GM12878 (cell line): Measurements from ENCODE around the gene GRXCR1. TPM values are rescaled to one million over a fixed set of nuclear protein-coding genes. Genes with fewer than 3 reads are reported as not detected.
A peak's percentile ranks its signal among the peaks of the same experiment; 100 is the strongest.

Source experiments
- ATAC-seq: fragments of 200-7000 bp; cut with Tn5 transposase; 3 replicates; pipeline ENCODE4 v1.9.1; 2020; ENCODE audit warnings: mild to moderate bottlenecking, moderate library complexity
- BruUV-seq: library from RNA; stranded (reverse); fragments of 400-500 nt; replicated peaks from 2 replicates; lab custom pipeline; 2021; lab: Mats Ljungman, UMichigan
- CTCF ChIA-PET: fragments of 300-600 bp; sonication (Branson Sonifier 250); formaldehyde crosslinking; extraction: SDS; loops from one replicate; lab custom pipeline; 2021; ENCODE audit warnings: inconsistent platforms; lab: Yijun Ruan, JAX
- POLR2A ChIA-PET: fragments of 350-600 bp; formaldehyde crosslinking; extraction: SDS; loops from one replicate; lab custom pipeline; 2021; ENCODE audit warnings: inconsistent platforms; lab: Charles Lee
- RAD21 ChIA-PET: fragments of 300-600 bp; sonication (Branson Sonifier 250); formaldehyde crosslinking; loops from one replicate; lab custom pipeline; 2023; ENCODE audit warnings: antibody characterized with exemption; ENCODE audit not compliant: unreplicated experiment; lab: Charles Lee
- SMC1A ChIA-PET: fragments of 300-600 bp; sonication (Branson Sonifier 250); formaldehyde crosslinking; loops from one replicate; lab custom pipeline; 2023; ENCODE audit not compliant: unreplicated experiment, uncharacterized antibody; lab: Charles Lee
- DNase-seq: peaks from one replicate; pipeline ENCODE4 v3.0.0-alpha.2; 2011; ENCODE audit warnings: low read depth, low spot score
- FAIRE-seq: peaks from 3 replicates; lab custom pipeline; 2011; peaks lifted over from hg19 to GRCh38; lab: Jason Lieb, UNC
- H2AFZ ChIP-seq: 2 replicates; pipeline ENCODE4 v1.6.0; 2011; ENCODE audit warnings: low read depth, low read length, control low read depth; ENCODE audit not compliant: control insufficient read depth
- H3K27ac ChIP-seq: 2 replicates; pipeline ENCODE4 v1.5.1; 2011; ENCODE audit warnings: control low read depth; ENCODE audit not compliant: control insufficient read depth, insufficient read depth
- H3K27me3 ChIP-seq, 2 experiments: replicated peaks in 1 of 2; 2 replicates each; pipeline versions ENCODE4 v1.6.0 to v1.6.1; 2011; ENCODE audit warnings: low read length in 1 of 2; ENCODE audit not compliant: control insufficient read depth in 2 of 2, insufficient read depth in 2 of 2
- H3K36me3 ChIP-seq, 2 experiments: 2 replicates each; pipeline ENCODE4 v1.5.1; 2011; ENCODE audit warnings: low read length in 1 of 2; ENCODE audit not compliant: control insufficient read depth in 2 of 2, insufficient read depth in 2 of 2
- H3K4me1 ChIP-seq: 2 replicates; pipeline ENCODE4 v1.6.1; 2011; ENCODE audit warnings: mild to moderate bottlenecking, low read length, moderate library complexity, mixed read lengths; ENCODE audit not compliant: control insufficient read depth, insufficient read depth
- H3K4me2 ChIP-seq: 2 replicates; pipeline ENCODE4 v1.6.0; 2011; ENCODE audit warnings: control low read depth; ENCODE audit not compliant: control insufficient read depth, insufficient read depth
- H3K4me3 ChIP-seq: fragments of 200-600 bp; sonication (generic); 2 replicates; pipeline ENCODE4 v1.5.1; 2016
- H3K79me2 ChIP-seq: 2 replicates; pipeline ENCODE4 v1.6.0; 2011; ENCODE audit warnings: low read length; ENCODE audit not compliant: control insufficient read depth, insufficient read depth
- H3K9ac ChIP-seq: 2 replicates; pipeline ENCODE4 v1.8.0; 2011; ENCODE audit warnings: low read length, control low read depth, mixed read lengths; ENCODE audit not compliant: control insufficient read depth, insufficient read depth
- H3K9me3 ChIP-seq: replicated peaks from 3 replicates; pipeline ENCODE4 v1.5.1; 2011; ENCODE audit warnings: mild to moderate bottlenecking, low read length; ENCODE audit not compliant: control insufficient read depth, insufficient read depth
- H4K20me1 ChIP-seq: 2 replicates; pipeline ENCODE4 v1.6.0; 2011; ENCODE audit not compliant: control insufficient read depth, insufficient read depth
- CEBPB ChIP-seq, 2 experiments: fragments of 150-350 bp in 1 of 2; IDR thresholded peaks; 2 replicates each; pipeline ENCODE4 v1.6.1; 2012 to 2014; ENCODE audit warnings: low read depth in 2 of 2, low read length in 2 of 2, borderline replicate concordance in 1 of 2, inconsistent platforms in 1 of 2
- IRF5 ChIP-seq: fragments of 450-650 bp; IDR thresholded peaks from 2 replicates; pipeline ENCODE4 v1.6.1; 2017; ENCODE audit warnings: borderline replicate concordance
- NBN ChIP-seq: fragments of 450-650 bp; IDR thresholded peaks from 2 replicates; pipeline ENCODE4 v1.6.1; 2016
- SMAD1 ChIP-seq: fragments of 450-650 bp; IDR thresholded peaks from 2 replicates; pipeline ENCODE4 v1.6.1; 2018; ENCODE audit warnings: mild to moderate bottlenecking, low read depth; ENCODE audit not compliant: partially characterized antibody
- WGBS: methylation state at CpG from one replicate; pipeline ENCODE4 v1.1.6; 2016; ENCODE audit warnings: low lambda C conversion rate; ENCODE audit not compliant: insufficient replicate concordance, insufficient coverage; ENCODE audit errors: missing lambda C conversion rate; 5-methylcytosine and 5-hydroxymethylcytosine counted together
- in situ Hi-C: fragments of 300-500 bp; cut with MboI; formaldehyde crosslinking; loops from 9 replicates; pipeline ENCODE4 v1.14.3; 2018; ENCODE audit warnings: mixed read lengths
- intact Hi-C: fragments of 100-400 bp; cut with micrococcal nuclease; formaldehyde crosslinking; loops from one replicate; pipeline ENCODE4 v1.14.2; 2022; ENCODE audit not compliant: unreplicated experiment
- polyA plus RNA-seq, 11 experiments: library from polyadenylated mRNA; depleted of rRNA in 4 of 11; unstranded in 6 of 11; stranded (reverse) in 5 of 11; fragments of >200 nt; fragmentation: Nextera tagmentation in 4 of 11; fragmentation: Illumina TruSeq in 1 of 11; extraction: Ambion mirVana in 4 of 11; extraction: Trizol in 1 of 11; gene quantifications; 1 replicate in 1 of 11; 2 replicates in 10 of 11; pipeline versions ENCODE4 v1.2.1 to v1.2.3, GENCODE V29; 2011 to 2016; ENCODE audit warnings: inconsistent platforms in 2 of 11, missing spikeins in 2 of 11, low read depth in 1 of 11
- total RNA-seq, 4 experiments: library from RNA; depleted of rRNA in 3 of 4; stranded (reverse); fragments of >200 nt in 3 of 4; fragmentation: Illumina TruSeq in 1 of 4; extraction: Trizol in 1 of 4; gene quantifications; 2 replicates each; pipeline versions ENCODE4 v1.2.1 to v1.2.3, GENCODE V29; 2013 to 2021

GRXCR1 gene
- total and polyA plus RNA-seq, 10 of the 15 experiments (the other 5 are each of a cell fraction or from before 2014, with no cell fraction given): not detected

GRCh38 chr4:42843694-42844093 lies 48.8 kb upstream of the GRXCR1 start (continued):
- no peak for TF ChIP-seq CEBPB (IDR thresholded peaks at IDR 0.05; ENCODE audit: borderline replicate concordance in 1 of 2, low read depth in 2 of 2, low read length in 2 of 2)

GRCh38 chr4:42844422-42845070 lies 48.0 kb upstream of the GRXCR1 start:
- intact Hi-C loops (no loop called here), in situ Hi-C loops (no loop called here)
- Histone ChIP-seq H3K36me3 (no peaks in the 10 kb centered on the region), H3K4me2 (no peak overlapping the region), H3K27me3 (no peaks in the 10 kb centered on the region; a peak in 1 of 4 replicates), H3K9me3 (no peaks in the 10 kb centered on the region), H3K4me1 (no peaks in the 10 kb centered on the region), H3K4me3 (no peak overlapping the region), H3K9ac (no peak overlapping the region), H4K20me1 (no peaks in the 10 kb centered on the region), H3K79me2 (no peaks in the 10 kb centered on the region), H3K27ac (no peak overlapping the region), H2AFZ (no peak overlapping the region)
- ChIA-PET SMC1A (interaction anchor here (0.7 to 1.6 kb wide), 3 partner anchors 273 to 278 kb away, joined by 3 to 7 read pairs (median 3); no protein-coding TSS in a partner anchor), CTCF (interaction anchor here (0.6 to 1.3 kb wide), 3 partner anchors 11 to 276 kb away, joined by 3 to 6 read pairs (median 3); no protein-coding TSS in a partner anchor), POLR2A (no interaction called here), RAD21 (interaction anchor here (1.0 kb wide), 1 partner anchor 276 kb away, joined by 7 read pairs; no protein-coding TSS in a partner anchor)
- BruUV-seq: no TSS peak
- TF ChIP-seq NBN: no peak
- TF ChIP-seq IRF5: no peak
- no peak for TF ChIP-seq SMAD1
- FAIRE-seq (no peak), DNase-seq (no peak), ATAC-seq (peak; percentile 21; the same call in 2 of the 3 replicates)
- WGBS: 43% methylated on average over 3 of the region's 3 CpGs
